Adrenal gland (tissue), 5 donors: ENCODE results near the gene COMP.

ENCODE experiments used
- POLR2A ChIP-seq, 2 donors: fragments of 450-650 bp; IDR thresholded peaks; one replicate each; pipeline ENCODE4 v1.6.1; 2017; ENCODE audit warnings: antibody characterized with exemption in 2 of 2, mild to moderate bottlenecking in 2 of 2, moderate library complexity in 1 of 2
- TF ChIP-seq, protein P1 (sequence below), 6 experiments: fragments of 450-650 bp in 4 of 6; fragments of 200-600 bp in 2 of 6; sonication (generic) in 1 of 6; IDR thresholded peaks; 1 replicate in 5 of 6; 2 replicates in 1 of 6; pipeline versions ENCODE4 v1.5.1 to v1.8.0; 2016 to 2021; ENCODE audit warnings: antibody characterized with exemption in 6 of 6, mild to moderate bottlenecking in 2 of 6, moderate library complexity in 1 of 6
- donor health status: DM: no; HTN: no; CAD: no.

DNA sequence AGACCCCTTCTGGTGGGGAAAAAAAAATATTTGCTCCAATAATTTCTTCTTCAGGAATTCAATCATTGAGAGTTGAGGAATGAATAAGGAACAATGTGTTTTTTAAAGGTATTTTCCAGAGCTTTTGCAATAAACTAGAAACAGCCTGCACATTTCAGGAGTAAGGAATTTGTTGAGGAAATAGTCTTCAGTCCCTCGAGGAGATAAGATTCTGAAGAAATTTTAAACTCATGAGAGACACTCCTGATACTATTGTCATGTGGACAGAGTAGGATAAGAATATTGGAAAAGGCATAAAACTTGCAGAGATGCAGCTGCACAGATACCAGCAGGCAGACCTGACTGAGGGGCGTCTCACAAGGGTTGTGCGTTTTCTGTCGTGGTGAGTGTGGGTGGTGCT is 36.6 kb downstream of the COMP start:
- TF ChIP-seq, protein P1, sequence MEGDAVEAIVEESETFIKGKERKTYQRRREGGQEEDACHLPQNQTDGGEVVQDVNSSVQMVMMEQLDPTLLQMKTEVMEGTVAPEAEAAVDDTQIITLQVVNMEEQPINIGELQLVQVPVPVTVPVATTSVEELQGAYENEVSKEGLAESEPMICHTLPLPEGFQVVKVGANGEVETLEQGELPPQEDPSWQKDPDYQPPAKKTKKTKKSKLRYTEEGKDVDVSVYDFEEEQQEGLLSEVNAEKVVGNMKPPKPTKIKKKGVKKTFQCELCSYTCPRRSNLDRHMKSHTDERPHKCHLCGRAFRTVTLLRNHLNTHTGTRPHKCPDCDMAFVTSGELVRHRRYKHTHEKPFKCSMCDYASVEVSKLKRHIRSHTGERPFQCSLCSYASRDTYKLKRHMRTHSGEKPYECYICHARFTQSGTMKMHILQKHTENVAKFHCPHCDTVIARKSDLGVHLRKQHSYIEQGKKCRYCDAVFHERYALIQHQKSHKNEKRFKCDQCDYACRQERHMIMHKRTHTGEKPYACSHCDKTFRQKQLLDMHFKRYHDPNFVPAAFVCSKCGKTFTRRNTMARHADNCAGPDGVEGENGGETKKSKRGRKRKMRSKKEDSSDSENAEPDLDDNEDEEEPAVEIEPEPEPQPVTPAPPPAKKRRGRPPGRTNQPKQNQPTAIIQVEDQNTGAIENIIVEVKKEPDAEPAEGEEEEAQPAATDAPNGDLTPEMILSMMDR (IDR thresholded peaks at IDR 0.05) = no peak
- TF ChIP-seq POLR2A (IDR thresholded peaks at IDR 0.05) = no peak
